ENCODE results near the gene BARX1.

DNA sequence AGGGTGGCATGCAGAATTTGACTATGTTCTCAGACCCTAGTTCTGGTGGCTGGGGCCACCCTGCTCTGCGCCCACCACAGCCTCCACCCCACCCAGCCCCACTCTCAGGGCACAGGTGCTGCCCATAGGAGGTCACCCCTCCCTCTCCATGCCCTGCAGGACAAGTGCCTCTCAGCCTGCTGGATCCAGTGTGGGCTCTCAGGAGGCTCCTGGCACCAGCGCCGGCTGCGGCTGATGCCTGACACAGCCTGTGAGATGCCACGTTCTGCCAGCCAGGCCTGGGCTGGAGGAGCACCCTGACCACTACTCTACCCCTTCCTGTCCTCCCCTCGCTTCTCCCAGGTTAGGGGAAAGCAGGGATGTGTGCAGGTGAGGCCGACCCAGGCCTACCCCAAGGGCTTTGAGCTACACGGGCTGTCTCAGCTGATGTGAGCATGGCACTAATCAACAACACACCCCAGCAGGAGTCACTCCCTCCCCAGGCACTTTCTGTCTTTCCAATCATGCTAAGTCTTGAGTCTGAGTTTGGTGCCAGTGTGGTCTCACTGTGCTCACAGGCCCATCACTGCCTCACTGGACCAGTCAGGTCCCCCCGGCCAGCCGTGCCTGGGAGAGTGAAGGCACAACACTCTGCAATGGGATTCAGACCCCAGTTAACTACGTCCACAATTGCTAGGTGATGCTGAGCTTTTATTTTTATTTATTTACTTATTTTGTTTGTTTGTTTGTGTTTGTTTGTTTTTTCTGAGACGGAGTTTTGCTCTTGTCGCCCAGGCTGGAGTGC lies 12.1 kb upstream of the BARX1 start:
- TF ChIP-seq, protein P1, sequence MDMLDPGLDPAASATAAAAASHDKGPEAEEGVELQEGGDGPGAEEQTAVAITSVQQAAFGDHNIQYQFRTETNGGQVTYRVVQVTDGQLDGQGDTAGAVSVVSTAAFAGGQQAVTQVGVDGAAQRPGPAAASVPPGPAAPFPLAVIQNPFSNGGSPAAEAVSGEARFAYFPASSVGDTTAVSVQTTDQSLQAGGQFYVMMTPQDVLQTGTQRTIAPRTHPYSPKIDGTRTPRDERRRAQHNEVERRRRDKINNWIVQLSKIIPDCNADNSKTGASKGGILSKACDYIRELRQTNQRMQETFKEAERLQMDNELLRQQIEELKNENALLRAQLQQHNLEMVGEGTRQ (CRISPR knock-in tag; IDR thresholded peaks at IDR 0.05): no peak
- TF ChIP-seq, protein P2, sequence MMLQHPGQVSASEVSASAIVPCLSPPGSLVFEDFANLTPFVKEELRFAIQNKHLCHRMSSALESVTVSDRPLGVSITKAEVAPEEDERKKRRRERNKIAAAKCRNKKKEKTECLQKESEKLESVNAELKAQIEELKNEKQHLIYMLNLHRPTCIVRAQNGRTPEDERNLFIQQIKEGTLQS (CRISPR knock-in tag; conservative IDR thresholded peaks at IDR 0.05): no peak
- TF ChIP-seq, protein P3, sequence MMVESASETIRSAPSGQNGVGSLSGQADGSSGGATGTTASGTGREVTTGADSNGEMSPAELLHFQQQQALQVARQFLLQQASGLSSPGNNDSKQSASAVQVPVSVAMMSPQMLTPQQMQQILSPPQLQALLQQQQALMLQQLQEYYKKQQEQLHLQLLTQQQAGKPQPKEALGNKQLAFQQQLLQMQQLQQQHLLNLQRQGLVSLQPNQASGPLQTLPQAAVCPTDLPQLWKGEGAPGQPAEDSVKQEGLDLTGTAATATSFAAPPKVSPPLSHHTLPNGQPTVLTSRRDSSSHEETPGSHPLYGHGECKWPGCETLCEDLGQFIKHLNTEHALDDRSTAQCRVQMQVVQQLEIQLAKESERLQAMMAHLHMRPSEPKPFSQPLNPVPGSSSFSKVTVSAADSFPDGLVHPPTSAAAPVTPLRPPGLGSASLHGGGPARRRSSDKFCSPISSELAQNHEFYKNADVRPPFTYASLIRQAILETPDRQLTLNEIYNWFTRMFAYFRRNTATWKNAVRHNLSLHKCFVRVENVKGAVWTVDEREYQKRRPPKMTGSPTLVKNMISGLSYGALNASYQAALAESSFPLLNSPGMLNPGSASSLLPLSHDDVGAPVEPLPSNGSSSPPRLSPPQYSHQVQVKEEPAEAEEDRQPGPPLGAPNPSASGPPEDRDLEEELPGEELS (CRISPR knock-in tag; IDR thresholded peaks at IDR 0.05): no peak
- TF ChIP-seq, protein P4, sequence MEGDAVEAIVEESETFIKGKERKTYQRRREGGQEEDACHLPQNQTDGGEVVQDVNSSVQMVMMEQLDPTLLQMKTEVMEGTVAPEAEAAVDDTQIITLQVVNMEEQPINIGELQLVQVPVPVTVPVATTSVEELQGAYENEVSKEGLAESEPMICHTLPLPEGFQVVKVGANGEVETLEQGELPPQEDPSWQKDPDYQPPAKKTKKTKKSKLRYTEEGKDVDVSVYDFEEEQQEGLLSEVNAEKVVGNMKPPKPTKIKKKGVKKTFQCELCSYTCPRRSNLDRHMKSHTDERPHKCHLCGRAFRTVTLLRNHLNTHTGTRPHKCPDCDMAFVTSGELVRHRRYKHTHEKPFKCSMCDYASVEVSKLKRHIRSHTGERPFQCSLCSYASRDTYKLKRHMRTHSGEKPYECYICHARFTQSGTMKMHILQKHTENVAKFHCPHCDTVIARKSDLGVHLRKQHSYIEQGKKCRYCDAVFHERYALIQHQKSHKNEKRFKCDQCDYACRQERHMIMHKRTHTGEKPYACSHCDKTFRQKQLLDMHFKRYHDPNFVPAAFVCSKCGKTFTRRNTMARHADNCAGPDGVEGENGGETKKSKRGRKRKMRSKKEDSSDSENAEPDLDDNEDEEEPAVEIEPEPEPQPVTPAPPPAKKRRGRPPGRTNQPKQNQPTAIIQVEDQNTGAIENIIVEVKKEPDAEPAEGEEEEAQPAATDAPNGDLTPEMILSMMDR (IDR thresholded peaks at IDR 0.05): no peak
- TF ChIP-seq JUN (CRISPR knock-in tag; IDR thresholded peaks at IDR 0.05): no peak
- TF ChIP-seq, protein P5, sequence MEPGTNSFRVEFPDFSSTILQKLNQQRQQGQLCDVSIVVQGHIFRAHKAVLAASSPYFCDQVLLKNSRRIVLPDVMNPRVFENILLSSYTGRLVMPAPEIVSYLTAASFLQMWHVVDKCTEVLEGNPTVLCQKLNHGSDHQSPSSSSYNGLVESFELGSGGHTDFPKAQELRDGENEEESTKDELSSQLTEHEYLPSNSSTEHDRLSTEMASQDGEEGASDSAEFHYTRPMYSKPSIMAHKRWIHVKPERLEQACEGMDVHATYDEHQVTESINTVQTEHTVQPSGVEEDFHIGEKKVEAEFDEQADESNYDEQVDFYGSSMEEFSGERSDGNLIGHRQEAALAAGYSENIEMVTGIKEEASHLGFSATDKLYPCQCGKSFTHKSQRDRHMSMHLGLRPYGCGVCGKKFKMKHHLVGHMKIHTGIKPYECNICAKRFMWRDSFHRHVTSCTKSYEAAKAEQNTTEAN (CRISPR knock-in tag; IDR thresholded peaks at IDR 0.05): no peak
- TF ChIP-seq, protein P6, sequence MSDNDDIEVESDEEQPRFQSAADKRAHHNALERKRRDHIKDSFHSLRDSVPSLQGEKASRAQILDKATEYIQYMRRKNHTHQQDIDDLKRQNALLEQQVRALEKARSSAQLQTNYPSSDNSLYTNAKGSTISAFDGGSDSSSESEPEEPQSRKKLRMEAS (CRISPR knock-in tag; IDR thresholded peaks at IDR 0.05): no peak
- no peak for TF ChIP-seq CBFB (CRISPR knock-in tag; IDR thresholded peaks at IDR 0.05; ENCODE audit: low read depth)
- TF ChIP-seq, protein P7, sequence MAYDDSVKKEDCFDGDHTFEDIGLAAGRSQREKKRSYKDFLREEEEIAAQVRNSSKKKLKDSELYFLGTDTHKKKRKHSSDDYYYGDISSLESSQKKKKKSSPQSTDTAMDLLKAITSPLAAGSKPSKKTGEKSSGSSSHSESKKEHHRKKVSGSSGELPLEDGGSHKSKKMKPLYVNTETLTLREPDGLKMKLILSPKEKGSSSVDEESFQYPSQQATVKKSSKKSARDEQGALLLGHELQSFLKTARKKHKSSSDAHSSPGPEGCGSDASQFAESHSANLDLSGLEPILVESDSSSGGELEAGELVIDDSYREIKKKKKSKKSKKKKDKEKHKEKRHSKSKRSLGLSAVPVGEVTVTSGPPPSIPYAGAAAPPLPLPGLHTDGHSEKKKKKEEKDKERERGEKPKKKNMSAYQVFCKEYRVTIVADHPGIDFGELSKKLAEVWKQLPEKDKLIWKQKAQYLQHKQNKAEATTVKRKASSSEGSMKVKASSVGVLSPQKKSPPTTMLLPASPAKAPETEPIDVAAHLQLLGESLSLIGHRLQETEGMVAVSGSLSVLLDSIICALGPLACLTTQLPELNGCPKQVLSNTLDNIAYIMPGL (CRISPR knock-in tag; IDR thresholded peaks at IDR 0.05): no peak
- TF ChIP-seq, protein P8, sequence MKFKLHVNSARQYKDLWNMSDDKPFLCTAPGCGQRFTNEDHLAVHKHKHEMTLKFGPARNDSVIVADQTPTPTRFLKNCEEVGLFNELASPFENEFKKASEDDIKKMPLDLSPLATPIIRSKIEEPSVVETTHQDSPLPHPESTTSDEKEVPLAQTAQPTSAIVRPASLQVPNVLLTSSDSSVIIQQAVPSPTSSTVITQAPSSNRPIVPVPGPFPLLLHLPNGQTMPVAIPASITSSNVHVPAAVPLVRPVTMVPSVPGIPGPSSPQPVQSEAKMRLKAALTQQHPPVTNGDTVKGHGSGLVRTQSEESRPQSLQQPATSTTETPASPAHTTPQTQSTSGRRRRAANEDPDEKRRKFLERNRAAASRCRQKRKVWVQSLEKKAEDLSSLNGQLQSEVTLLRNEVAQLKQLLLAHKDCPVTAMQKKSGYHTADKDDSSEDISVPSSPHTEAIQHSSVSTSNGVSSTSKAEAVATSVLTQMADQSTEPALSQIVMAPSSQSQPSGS (CRISPR knock-in tag; IDR thresholded peaks at IDR 0.05; ENCODE audit: borderline replicate concordance, low read depth): no peak
- TF ChIP-seq, protein P9, sequence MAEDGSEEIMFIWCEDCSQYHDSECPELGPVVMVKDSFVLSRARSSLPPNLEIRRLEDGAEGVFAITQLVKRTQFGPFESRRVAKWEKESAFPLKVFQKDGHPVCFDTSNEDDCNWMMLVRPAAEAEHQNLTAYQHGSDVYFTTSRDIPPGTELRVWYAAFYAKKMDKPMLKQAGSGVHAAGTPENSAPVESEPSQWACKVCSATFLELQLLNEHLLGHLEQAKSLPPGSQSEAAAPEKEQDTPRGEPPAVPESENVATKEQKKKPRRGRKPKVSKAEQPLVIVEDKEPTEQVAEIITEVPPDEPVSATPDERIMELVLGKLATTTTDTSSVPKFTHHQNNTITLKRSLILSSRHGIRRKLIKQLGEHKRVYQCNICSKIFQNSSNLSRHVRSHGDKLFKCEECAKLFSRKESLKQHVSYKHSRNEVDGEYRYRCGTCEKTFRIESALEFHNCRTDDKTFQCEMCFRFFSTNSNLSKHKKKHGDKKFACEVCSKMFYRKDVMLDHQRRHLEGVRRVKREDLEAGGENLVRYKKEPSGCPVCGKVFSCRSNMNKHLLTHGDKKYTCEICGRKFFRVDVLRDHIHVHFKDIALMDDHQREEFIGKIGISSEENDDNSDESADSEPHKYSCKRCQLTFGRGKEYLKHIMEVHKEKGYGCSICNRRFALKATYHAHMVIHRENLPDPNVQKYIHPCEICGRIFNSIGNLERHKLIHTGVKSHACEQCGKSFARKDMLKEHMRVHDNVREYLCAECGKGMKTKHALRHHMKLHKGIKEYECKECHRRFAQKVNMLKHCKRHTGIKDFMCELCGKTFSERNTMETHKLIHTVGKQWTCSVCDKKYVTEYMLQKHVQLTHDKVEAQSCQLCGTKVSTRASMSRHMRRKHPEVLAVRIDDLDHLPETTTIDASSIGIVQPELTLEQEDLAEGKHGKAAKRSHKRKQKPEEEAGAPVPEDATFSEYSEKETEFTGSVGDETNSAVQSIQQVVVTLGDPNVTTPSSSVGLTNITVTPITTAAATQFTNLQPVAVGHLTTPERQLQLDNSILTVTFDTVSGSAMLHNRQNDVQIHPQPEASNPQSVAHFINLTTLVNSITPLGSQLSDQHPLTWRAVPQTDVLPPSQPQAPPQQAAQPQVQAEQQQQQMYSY (CRISPR knock-in tag; IDR thresholded peaks at IDR 0.05): no peak

Measured in WTC11 (cell line).